ENCODE data around the gene GMPR.

The GMPR gene

GRCh38 chr6:16292432-16292831, 54.0 kb downstream of the GMPR start:
- TF ChIP-seq CTCF (IDR thresholded peaks at IDR 0.05; ENCODE audit: insufficient read depth, low read depth, low read length, missing control alignments) = no peak
- DNase-seq (ENCODE audit: low read depth) = no peak
- no peak overlapping the region for H3K4me3 ChIP-seq (ENCODE audit: low read length)

GRCh38 chr6:16292942-16293341, 54.6 kb downstream of the GMPR start:
- peak; percentile 58 for DNase-seq (ENCODE audit: low read depth)
- H3K4me3 ChIP-seq (ENCODE audit: low read length) = no peak overlapping the region
- TF ChIP-seq CTCF (IDR thresholded peaks at IDR 0.05; ENCODE audit: insufficient read depth, low read depth, low read length, missing control alignments) = no peak

- no peak for TF ChIP-seq CTCF (IDR thresholded peaks at IDR 0.05; ENCODE audit: insufficient read depth, low read depth, low read length, missing control alignments)
- no peak overlapping the region for H3K4me3 ChIP-seq (ENCODE audit: low read length)
- DNase-seq (ENCODE audit: low read depth) = no peak
These were observed 56.0 kb downstream of the GMPR start for GRCh38 chr6:16294371-16294770.

- H3K4me3 ChIP-seq (ENCODE audit: low read length) = no peak overlapping the region
- no peak for DNase-seq (ENCODE audit: low read depth)
- TF ChIP-seq CTCF (IDR thresholded peaks at IDR 0.05; ENCODE audit: insufficient read depth, low read depth, low read length, missing control alignments) = no peak
These were observed 56.7 kb downstream of the GMPR start for GRCh38 chr6:16295060-16295459.

- no peak for TF ChIP-seq CTCF (IDR thresholded peaks at IDR 0.05; ENCODE audit: insufficient read depth, low read depth, low read length, missing control alignments)
- DNase-seq (ENCODE audit: low read depth) = no peak
- no peak overlapping the region for H3K4me3 ChIP-seq (ENCODE audit: low read length)
These were observed 57.1 kb downstream of the GMPR start for GRCh38 chr6:16295471-16295870.

GRCh38 chr6:16296061-16296670, 57.8 kb downstream of the GMPR start:
- DNase-seq (ENCODE audit: low read depth) = no peak
- H3K4me3 ChIP-seq (ENCODE audit: low read length) = no peak overlapping the region
- no peak for TF ChIP-seq CTCF (IDR thresholded peaks at IDR 0.05; ENCODE audit: insufficient read depth, low read depth, low read length, missing control alignments)

GRCh38 chr6:16299861-16300260, 61.5 kb downstream of the GMPR start:
- DNase-seq (ENCODE audit: low read depth) = no peak
- TF ChIP-seq CTCF (IDR thresholded peaks at IDR 0.05; ENCODE audit: insufficient read depth, low read depth, low read length, missing control alignments) = no peak
- no peak overlapping the region for H3K4me3 ChIP-seq (ENCODE audit: low read length)

All from epithelial cell of esophagus (primary cell).